Thymus (tissue), 11 donors: ENCODE measurements around the gene AGRN. TPM values are rescaled to one million over a fixed set of nuclear protein-coding genes. Genes with fewer than 3 reads are reported as not detected.
"Not testable (repeated sequence)": the region's sequence is repeated elsewhere in the genome, so short reads cannot be mapped to it uniquely, and the experiment has no call there.

ENCODE experiments used
- DNase-seq, 9 donors: peaks; one replicate each; pipeline ENCODE4 v3.0.0-alpha.2; 2013; ENCODE audit warnings: low spot score in 9 of 9, low read depth in 6 of 9, missing footprints in 1 of 9
- H3K27ac ChIP-seq, 2 donors: one replicate each; pipeline ENCODE4 v1.5.1; 2013; ENCODE audit warnings: control low read depth in 1 of 2, low read depth in 1 of 2, low read length in 1 of 2, mild to moderate bottlenecking in 1 of 2, moderate library complexity in 1 of 2
- H3K27me3 ChIP-seq, 2 donors: one replicate each; pipeline ENCODE4 v1.5.1; 2013; ENCODE audit warnings: low read length in 1 of 2; ENCODE audit not compliant: control insufficient read depth in 2 of 2, insufficient read depth in 1 of 2
- H3K36me3 ChIP-seq, 2 donors: one replicate each; pipeline ENCODE4 v1.5.1; 2013; ENCODE audit warnings: low read length in 1 of 2, mild to moderate bottlenecking in 1 of 2, moderate library complexity in 1 of 2; ENCODE audit not compliant: control insufficient read depth in 2 of 2, insufficient read depth in 2 of 2
- H3K4me1 ChIP-seq, 2 donors: one replicate each; pipeline ENCODE4 v1.5.1; 2013; ENCODE audit warnings: low read length in 2 of 2; ENCODE audit not compliant: control insufficient read depth in 2 of 2, insufficient read depth in 2 of 2
- H3K4me3 ChIP-seq, 2 donors: one replicate each; pipeline ENCODE4 v1.5.1; 2013; ENCODE audit warnings: low read length in 2 of 2, control low read depth in 1 of 2, mild to moderate bottlenecking in 1 of 2
- H3K9me3 ChIP-seq, 2 donors: one replicate each; pipeline ENCODE4 v1.5.1; 2013; ENCODE audit warnings: low read length in 1 of 2, mild to moderate bottlenecking in 1 of 2; ENCODE audit not compliant: control insufficient read depth in 2 of 2, insufficient read depth in 1 of 2
- WGBS: extraction: QIAGEN DNeasy Blood & Tissue Kit; methylation state at CpG from one replicate; pipeline ENCODE4 v1.1.7; 2013; 5-methylcytosine and 5-hydroxymethylcytosine counted together
- polyA plus RNA-seq: library from polyadenylated mRNA; stranded (reverse); fragments of 200-250 nt; gene quantifications from one replicate; pipeline ENCODE4 v1.2.3, GENCODE V29; 2013
- total RNA-seq: library from RNA; stranded (reverse); fragments of 120-200 nt; gene quantifications from one replicate; pipeline ENCODE4 v1.2.4, GENCODE V29; 2013
- donor health status: healthy.

The AGRN gene
- total and polyA plus RNA-seq, 2 donors: 6.2 to 19.2 TPM

DNA sequence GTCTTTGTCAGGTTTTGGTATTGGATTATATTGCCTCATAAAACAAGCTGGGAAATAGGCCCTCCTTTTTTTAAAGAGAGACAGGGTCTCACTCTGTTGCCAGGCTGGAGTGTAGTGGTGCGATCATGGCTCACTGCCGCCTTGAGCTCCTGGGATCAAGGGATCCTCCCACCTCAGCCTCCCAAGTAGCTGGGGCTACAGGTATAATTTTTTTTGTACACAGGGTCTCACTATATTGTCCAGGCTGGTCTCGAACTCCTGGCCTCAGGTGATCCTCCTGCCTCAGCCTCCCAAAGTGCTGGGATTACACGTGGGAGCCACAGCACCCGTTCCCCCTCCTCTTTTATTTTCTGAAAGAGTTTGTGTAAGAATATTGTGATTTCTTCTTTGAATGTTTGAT, 76.2 kb downstream of the AGRN start:
- not testable (repeated sequence) for H3K4me3 ChIP-seq, H3K36me3 ChIP-seq, H3K9me3 ChIP-seq, H3K27ac ChIP-seq, H3K4me1 ChIP-seq, H3K27me3 ChIP-seq, DNase-seq
- WGBS: 96% methylated on average over 5 of the region's 5 CpGs

DNA sequence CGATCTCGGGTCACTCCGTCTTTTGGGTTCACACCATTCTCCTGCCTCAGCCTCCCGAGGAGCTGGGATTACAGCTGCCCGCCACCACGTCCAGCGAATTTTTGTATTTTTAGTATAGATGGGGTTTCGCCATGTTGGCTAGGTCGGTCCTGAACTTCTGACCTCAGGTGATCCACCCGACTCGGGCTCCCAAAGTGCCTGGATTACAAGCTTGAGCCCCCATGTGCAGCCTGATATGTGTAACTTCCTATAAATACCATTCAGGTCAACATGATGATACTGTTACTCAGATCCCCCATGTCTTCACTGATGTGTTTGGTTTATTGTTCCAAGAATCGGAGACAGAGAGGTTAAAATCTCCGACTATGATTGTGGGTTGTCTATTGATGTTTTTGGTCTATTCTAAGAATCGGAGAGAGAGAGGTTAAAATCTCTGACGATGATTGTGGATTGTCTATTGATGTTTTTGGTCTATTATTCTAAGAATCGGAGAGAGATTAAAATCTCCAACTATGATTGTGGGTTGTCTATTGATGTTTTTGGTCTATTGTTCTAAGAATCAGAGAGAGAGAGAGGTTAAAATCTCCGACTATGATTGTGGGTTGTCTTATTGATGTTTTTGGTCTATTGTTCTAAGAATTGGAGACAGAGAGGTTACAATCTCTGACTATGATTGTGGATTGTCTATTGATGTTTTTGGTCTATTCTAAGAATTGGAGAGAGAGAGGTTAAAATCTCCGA, 78.9 kb downstream of the AGRN start:
- Histone ChIP-seq H3K4me3 (no peak overlapping the region), H3K9me3 (peaks cover 0 to 4% of the 10 kb centered on the region in 2 donors), H3K4me1 (no peaks in the 10 kb centered on the region), H3K27me3 (peaks cover 0 to 2% of the 10 kb centered on the region in 2 donors), H3K27ac (no peak overlapping the region), H3K36me3 (no peaks in the 10 kb centered on the region)
- WGBS: 89% methylated on average over 18 of the region's 18 CpGs
- DNase-seq: no peak

DNA sequence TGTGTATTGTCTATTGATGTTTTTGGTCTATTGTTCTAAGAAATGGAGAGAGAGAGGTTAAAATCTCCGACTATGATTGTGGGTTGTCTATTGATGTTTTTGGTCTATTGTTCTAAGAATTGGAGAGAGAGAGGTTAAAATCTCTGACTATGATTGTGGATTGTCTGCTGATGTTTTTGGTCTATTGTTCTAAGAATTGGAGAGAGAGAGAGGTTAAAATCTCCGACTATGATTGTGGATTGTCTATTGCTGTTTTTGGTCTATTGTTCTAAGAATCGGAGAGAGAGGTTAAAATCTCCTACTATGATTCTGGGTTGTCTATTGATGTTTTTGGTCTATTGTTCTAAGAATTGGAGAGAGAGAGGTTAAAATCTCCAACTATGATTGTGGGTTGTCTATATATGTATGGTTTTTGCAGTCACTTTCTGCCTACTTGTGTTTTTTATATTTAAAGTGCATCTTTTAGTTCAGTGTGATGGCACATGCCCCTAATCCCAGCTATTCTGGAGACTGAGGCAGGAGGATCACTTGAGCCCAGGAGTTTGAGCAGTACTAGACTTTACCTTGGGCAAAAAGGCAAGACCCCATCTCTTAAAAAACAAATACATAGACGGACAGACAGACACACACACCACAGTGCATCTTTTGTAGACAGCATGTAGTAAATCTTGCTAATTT, 79.7 kb downstream of the AGRN start:
- no peak for DNase-seq
- WGBS: 89% methylated on average over 4 of the region's 4 CpGs

DNA sequence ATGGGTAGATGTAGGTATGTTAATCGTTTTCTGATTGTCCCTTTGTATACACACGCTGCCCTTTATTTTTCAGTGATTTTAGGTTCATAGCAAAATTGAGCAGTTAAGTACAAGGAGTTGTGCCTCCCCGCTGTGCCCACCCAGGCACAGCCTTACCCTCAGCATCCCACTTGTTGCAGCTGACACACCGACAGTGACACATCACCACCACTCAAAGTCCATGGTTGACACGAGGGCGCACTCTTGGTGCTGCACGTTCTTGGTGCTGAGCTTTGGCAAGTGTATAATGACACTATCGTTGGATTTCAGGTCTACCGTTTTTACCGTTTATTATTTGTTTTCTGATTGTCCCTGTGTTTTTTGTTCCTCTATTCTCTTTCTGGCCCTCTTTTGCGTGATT, 80.4 kb downstream of the AGRN start:
- 98% methylated on average over 11 of the region's 11 CpGs for WGBS
- DNase-seq: no peak
- H3K4me3 ChIP-seq: no peak overlapping the region

More for the DNA sequence above, 79.7 kb downstream of the AGRN start:
- Histone ChIP-seq H3K27ac (no peak overlapping the region), H3K4me3 (no peak overlapping the region), H3K36me3 (peaks cover 0 to 4% of the 10 kb centered on the region in 2 donors), H3K9me3 (peaks cover 0 to 4% of the 10 kb centered on the region in 2 donors), H3K4me1 (peaks cover 0 to 3% of the 10 kb centered on the region in 2 donors), H3K27me3 (peaks cover 0 to 2% of the 10 kb centered on the region in 2 donors)

DNA sequence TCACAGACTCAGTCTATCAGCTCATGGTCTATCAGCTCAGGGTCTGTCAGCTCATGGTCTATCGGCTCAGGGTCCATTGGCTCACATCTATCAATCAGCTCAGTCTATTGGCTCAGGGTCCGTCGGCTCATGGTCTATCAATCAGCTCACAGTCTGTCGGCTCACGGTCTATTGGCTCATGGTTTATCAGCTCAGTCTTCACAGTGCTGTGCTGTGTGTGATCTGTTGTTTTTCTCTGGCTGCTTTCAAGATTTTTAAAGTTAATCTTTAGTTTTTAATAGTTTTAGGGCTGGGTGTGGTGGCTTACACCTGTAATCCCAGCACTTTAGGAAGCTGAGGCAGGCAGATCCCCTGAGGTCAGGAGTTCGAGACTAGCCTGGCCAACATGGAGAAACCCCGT, 81.6 kb downstream of the AGRN start:
- H3K4me3 ChIP-seq: no peak overlapping the region
- WGBS: 98% methylated on average over 7 of the region's 7 CpGs
- peaks cover 0 to 3% of the 10 kb centered on the region in 2 donors for H3K4me1 ChIP-seq
- peaks cover 0 to 4% of the 10 kb centered on the region in 2 donors for H3K9me3 ChIP-seq
- H3K27me3 ChIP-seq: peaks cover 0 to 2% of the 10 kb centered on the region in 2 donors
- H3K36me3 ChIP-seq: peaks cover 0 to 5% of the 10 kb centered on the region in 2 donors
- H3K27ac ChIP-seq: no peak overlapping the region
- no peak for DNase-seq

More for the DNA sequence above, 80.4 kb downstream of the AGRN start:
- Histone ChIP-seq H3K27me3 (peaks cover 0 to 2% of the 10 kb centered on the region in 2 donors), H3K27ac (no peak overlapping the region), H3K36me3 (peaks cover 0 to 5% of the 10 kb centered on the region in 2 donors), H3K4me1 (peaks cover 0 to 3% of the 10 kb centered on the region in 2 donors), H3K9me3 (peaks cover 0 to 4% of the 10 kb centered on the region in 2 donors)

DNA sequence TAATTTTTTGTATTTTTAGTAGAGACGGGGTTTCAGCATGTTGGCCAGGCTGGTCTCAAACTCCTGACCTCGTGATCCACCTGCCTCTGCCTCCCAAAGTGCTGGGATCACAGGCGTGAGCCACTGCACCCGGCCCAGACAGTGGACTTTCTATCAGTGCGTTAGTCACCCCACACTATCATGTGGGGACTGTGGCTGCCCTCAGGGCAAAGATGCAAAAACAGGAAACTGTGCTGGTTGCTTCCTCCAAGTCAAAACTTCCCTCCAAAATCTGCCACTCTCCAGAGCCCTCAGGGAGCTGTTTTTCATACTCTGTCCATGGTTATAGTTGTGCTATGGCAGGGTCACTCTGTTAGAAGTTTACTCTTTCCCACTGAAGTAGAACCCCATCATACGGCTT, 84.2 kb downstream of the AGRN start:
- H3K27ac ChIP-seq, H3K36me3 ChIP-seq, H3K9me3 ChIP-seq, DNase-seq, H3K4me1 ChIP-seq, H3K27me3 ChIP-seq, H3K4me3 ChIP-seq: not testable (repeated sequence)
- WGBS: 76% methylated on average over 6 of the region's 6 CpGs

Other genes with a start within 250 kb of the AGRN start
- gene SAMD11, start 96.2 kb upstream of the AGRN start, total RNA-seq: 0.38 TPM
- 1.7 TPM for gene SAMD11, start 96.2 kb upstream of the AGRN start, polyA plus RNA-seq
- 45.5 TPM for gene NOC2L, start 60.9 kb upstream of the AGRN start, total RNA-seq
- 74.3 TPM for gene NOC2L, start 60.9 kb upstream of the AGRN start, polyA plus RNA-seq
- 7.4 TPM for gene KLHL17, start 59.5 kb upstream of the AGRN start, total RNA-seq
- 34.5 TPM for gene KLHL17, start 59.5 kb upstream of the AGRN start, polyA plus RNA-seq
- 0.14 TPM for gene PLEKHN1, start 53.6 kb upstream of the AGRN start, total RNA-seq
- 1.7 TPM for gene PLEKHN1, start 53.6 kb upstream of the AGRN start, polyA plus RNA-seq
- 0.05 TPM for gene PERM1, start 38.0 kb upstream of the AGRN start, total RNA-seq
- gene PERM1, start 38.0 kb upstream of the AGRN start, polyA plus RNA-seq: 0.59 TPM
- 61.3 TPM for gene HES4, start 20.0 kb upstream of the AGRN start, total RNA-seq
- gene HES4, start 20.0 kb upstream of the AGRN start, polyA plus RNA-seq: 15.5 TPM
- gene ISG15, start 6.6 kb upstream of the AGRN start, total RNA-seq: 338 TPM
- 285 TPM for gene ISG15, start 6.6 kb upstream of the AGRN start, polyA plus RNA-seq
- gene RNF223, start 54.2 kb downstream of the AGRN start, total RNA-seq: 0.05 TPM
- gene RNF223, start 54.2 kb downstream of the AGRN start, polyA plus RNA-seq: 0.37 TPM
- 5.0 TPM for gene C1orf159, start 96.0 kb downstream of the AGRN start, total RNA-seq
- gene C1orf159, start 96.0 kb downstream of the AGRN start, polyA plus RNA-seq: 17.8 TPM
- 0.14 TPM for gene TTLL10, start 153.8 kb downstream of the AGRN start, total RNA-seq
- 0.27 TPM for gene TTLL10, start 153.8 kb downstream of the AGRN start, polyA plus RNA-seq
- gene TNFRSF18, start 186.5 kb downstream of the AGRN start, total RNA-seq: 4.2 TPM
- gene TNFRSF18, start 186.5 kb downstream of the AGRN start, polyA plus RNA-seq: 29.9 TPM
- 12.7 TPM for gene TNFRSF4, start 194.0 kb downstream of the AGRN start, total RNA-seq
- gene TNFRSF4, start 194.0 kb downstream of the AGRN start, polyA plus RNA-seq: 18.8 TPM
- 37.6 TPM for gene SDF4, start 211.9 kb downstream of the AGRN start, total RNA-seq
- 79.1 TPM for gene SDF4, start 211.9 kb downstream of the AGRN start, polyA plus RNA-seq
- gene B3GALT6, start 212.1 kb downstream of the AGRN start, total RNA-seq: 16.3 TPM
- 11.8 TPM for gene B3GALT6, start 212.1 kb downstream of the AGRN start, polyA plus RNA-seq
- gene C1QTNF12, start 226.6 kb downstream of the AGRN start, total RNA-seq: 2.1 TPM
- gene C1QTNF12, start 226.6 kb downstream of the AGRN start, polyA plus RNA-seq: 3.4 TPM